ENCODE measurements around the gene CIZ1.

DNA sequence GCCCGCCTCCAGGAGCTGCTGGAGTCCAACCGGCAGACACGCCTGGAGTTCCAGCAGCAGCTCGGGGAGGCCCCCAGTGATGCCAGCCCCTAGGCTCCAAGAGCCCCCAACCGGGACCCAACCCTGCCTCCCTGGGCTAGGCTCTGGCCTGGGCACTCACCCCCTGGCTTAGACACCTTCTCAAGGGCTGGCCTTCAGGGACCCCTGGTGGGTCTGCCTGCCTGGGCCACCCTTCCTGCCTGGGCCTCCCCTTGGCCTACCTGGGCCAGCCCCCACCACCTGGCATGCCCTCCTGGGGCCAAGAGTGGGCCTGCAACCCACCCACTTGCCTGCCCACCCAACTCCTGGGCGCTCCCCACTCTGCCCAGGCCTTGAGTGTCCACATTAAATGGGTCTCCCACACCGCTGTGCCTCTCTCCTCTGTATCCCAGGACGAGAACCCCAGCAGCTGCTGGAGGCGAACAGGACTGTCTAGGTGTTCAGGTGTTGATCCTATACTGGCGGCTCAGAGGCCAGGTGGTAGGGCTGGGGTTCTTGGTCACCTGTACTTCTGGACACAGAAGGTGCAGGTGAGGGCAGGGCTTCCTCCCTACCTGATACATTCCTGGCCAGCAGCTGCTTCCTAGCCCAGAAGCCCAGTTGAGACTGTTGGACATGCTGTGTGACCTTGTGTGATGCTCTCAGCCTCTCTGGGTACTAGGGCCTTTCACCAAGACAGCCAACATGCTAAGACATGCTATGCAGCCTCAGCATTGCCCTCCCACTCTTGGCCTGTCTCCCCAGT, 27.7 kb downstream of the CIZ1 start:
- TF ChIP-seq, protein P1, sequence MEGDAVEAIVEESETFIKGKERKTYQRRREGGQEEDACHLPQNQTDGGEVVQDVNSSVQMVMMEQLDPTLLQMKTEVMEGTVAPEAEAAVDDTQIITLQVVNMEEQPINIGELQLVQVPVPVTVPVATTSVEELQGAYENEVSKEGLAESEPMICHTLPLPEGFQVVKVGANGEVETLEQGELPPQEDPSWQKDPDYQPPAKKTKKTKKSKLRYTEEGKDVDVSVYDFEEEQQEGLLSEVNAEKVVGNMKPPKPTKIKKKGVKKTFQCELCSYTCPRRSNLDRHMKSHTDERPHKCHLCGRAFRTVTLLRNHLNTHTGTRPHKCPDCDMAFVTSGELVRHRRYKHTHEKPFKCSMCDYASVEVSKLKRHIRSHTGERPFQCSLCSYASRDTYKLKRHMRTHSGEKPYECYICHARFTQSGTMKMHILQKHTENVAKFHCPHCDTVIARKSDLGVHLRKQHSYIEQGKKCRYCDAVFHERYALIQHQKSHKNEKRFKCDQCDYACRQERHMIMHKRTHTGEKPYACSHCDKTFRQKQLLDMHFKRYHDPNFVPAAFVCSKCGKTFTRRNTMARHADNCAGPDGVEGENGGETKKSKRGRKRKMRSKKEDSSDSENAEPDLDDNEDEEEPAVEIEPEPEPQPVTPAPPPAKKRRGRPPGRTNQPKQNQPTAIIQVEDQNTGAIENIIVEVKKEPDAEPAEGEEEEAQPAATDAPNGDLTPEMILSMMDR (IDR thresholded peaks at IDR 0.05; ENCODE audit: low read depth, low read length): no peak
- TF ChIP-seq, protein P2, sequence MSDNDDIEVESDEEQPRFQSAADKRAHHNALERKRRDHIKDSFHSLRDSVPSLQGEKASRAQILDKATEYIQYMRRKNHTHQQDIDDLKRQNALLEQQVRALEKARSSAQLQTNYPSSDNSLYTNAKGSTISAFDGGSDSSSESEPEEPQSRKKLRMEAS (IDR thresholded peaks at IDR 0.05; ENCODE audit: low read depth, low read length): no peak
- TF ChIP-seq POLR2A (IDR thresholded peaks at IDR 0.05; ENCODE audit: extremely low read depth, insufficient read length) (no peak), MYC (IDR thresholded peaks at IDR 0.05; ENCODE audit: low read depth, low read length) (no peak)

Measured in NB4 (cell line).